ENCODE results near the gene PKN2. TPM values are rescaled to one million over a fixed set of nuclear protein-coding genes. Genes with fewer than 3 reads are reported as not detected.

Gene PKN2
- total RNA-seq, 1 experiment from 2014 or later, result 32.5 TPM

- Mint-ChIP-seq H3K4me3 (no peak overlapping the region), H3K4me1 (peaks cover 2 to 4% of the 10 kb centered on the region in 2 experiments; a peak in 3 of 4 replicates), H3K36me3 (ENCODE audit: insufficient read depth in 1 of 3, low read depth in 3 of 3) (no peaks in the 10 kb centered on the region), H3K27ac (no peak overlapping the region), H3K27me3 (ENCODE audit: low read depth) (no peaks in the 10 kb centered on the region), H3K9me3 (no peaks in the 10 kb centered on the region)
- Histone ChIP-seq H3K4me2 (ENCODE audit: insufficient read depth, insufficient read length, low read length) (no peak overlapping the region), H2BK15ac (ENCODE audit: low read depth, low read length) (no peak overlapping the region), H2BK20ac (ENCODE audit: low read depth, low read length, poor library complexity, severe bottlenecking) (no peak overlapping the region), H3K56ac (ENCODE audit: insufficient read length, low read depth, low read length) (no peak overlapping the region), H2BK12ac (ENCODE audit: insufficient read length, low read depth, low read length) (no peak overlapping the region), H2AFZ (ENCODE audit: low read length) (no peak overlapping the region), H3K79me1 (ENCODE audit: insufficient read depth, low read depth, low read length, poor library complexity, severe bottlenecking) (no peaks in the 10 kb centered on the region), H3K14ac (ENCODE audit: insufficient read depth, low read length) (no peak overlapping the region), H3K79me2 (ENCODE audit: insufficient read depth, low read length) (no peaks in the 10 kb centered on the region), H3K18ac (ENCODE audit: insufficient read length, low read depth, low read length) (no peak overlapping the region), H4K8ac (replicated peaks; ENCODE audit: insufficient read length, low read depth, low read length) (no peak overlapping the region), H3K4me1 (ENCODE audit: insufficient read depth, low read length) (no peaks in the 10 kb centered on the region), H2BK5ac (ENCODE audit: insufficient read length, low read length) (no peak overlapping the region), H3K27me3 (ENCODE audit: insufficient read depth, low read length) (no peaks in the 10 kb centered on the region), H3K23ac (ENCODE audit: insufficient read length, low read depth, low read length) (no peak overlapping the region), H4K20me1 (ENCODE audit: control insufficient read depth, insufficient read depth, insufficient read length) (no peaks in the 10 kb centered on the region), H2BK120ac (ENCODE audit: low read depth, low read length, poor library complexity, severe bottlenecking) (no peak overlapping the region), H2AK5ac (ENCODE audit: insufficient read length, low read length) (no peak overlapping the region), H3K27ac (ENCODE audit: insufficient read length, low read depth, low read length) (no peak overlapping the region), H3K4ac (ENCODE audit: low read depth, low read length) (no peak overlapping the region), H3K9ac (ENCODE audit: extremely low read depth, insufficient read length, low read length) (no peak overlapping the region), H3K9me3 (ENCODE audit: control insufficient read depth, low read depth, low read length) (no peaks in the 10 kb centered on the region), H3K23me2 (ENCODE audit: insufficient read length, low read depth, low read length, poor library complexity, severe bottlenecking) (no peaks in the 10 kb centered on the region), H3T11ph (ENCODE audit: low read length) (no peak overlapping the region), H4K91ac (ENCODE audit: insufficient read length, low read depth, low read length) (no peak overlapping the region), H4K5ac (ENCODE audit: insufficient read length, low read depth, low read length) (no peak overlapping the region)
- no CpG with 5 or more reads among the region's 3 CpGs for WGBS (ENCODE audit: extremely low coverage, insufficient read length, low lambda C conversion rate)
- no peak for DNase-seq
- no peak for TF ChIP-seq CTCF (conservative IDR thresholded peaks at IDR 0.05)
Measured at GRCh38 chr1:88668405-88668804, 15.7 kb upstream of the PKN2 start.
